ENCODE data around the gene TOR4A. TPM values are rescaled to one million over a fixed set of nuclear protein-coding genes. Genes with fewer than 3 reads are reported as not detected.

Gene TOR4A
- total RNA-seq, 2 experiments from 2014 or later: 0.67 to 0.80 TPM

DNA sequence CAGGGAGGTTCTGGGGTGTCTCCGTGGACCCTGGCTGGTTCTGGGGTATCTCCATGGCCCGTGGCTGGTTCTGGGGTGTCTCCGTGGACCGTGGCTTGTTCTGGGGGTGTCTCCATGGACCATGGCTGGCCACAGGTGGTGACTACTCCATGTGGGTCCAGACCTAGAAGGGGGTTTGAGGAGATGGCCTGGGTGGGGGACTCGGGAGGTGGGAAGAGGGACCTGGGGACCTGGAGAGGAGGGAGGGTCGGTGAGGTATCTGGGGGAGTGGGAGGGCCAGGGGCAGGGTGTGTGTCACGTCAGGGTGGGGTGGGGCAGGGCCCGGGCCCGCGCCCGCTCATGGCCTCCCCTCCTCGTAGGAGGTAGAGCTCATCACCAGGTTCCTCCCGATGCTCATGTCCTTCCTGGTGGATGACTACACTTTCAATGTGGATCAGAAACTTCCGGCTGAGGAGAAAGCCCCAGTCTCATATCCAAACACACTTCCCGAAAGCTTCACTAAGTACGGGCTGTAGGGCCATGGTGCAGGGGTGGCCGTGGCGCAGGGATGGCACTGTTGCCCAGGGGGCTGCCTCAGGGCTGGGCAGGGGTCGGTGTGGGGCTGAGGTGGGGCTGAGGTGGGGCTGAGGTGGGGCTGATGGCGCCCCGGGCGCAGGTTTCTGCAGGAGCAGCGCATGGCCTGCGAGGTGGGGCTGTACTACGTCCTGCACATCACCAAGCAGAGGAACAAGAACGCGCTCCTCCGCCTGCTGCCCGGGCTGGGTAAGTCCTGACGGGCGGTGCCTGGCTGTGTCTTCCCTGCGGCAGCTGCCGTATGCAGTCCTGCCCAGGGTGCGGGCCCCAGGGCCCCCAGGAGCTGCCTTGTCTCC is 10.7 kb upstream of the TOR4A start:
- Mint-ChIP-seq H3K27me3 (no peaks in the 10 kb centered on the region), H3K36me3 (ENCODE audit: low read depth) (peaks cover 50% of the 10 kb centered on the region), H3K27ac (no peak overlapping the region), H3K4me3 (no peak overlapping the region), H3K9me3 (no peaks in the 10 kb centered on the region), H3K4me1 (ENCODE audit: low read depth) (peaks cover 8% of the 10 kb centered on the region)
- no peak overlapping the region for H3K4me3 ChIP-seq (ENCODE audit: low read length)
- no peak overlapping the region for H3K27ac ChIP-seq (ENCODE audit: low read depth in 1 of 2, low read length in 2 of 2)
- ChIA-PET POLR2A (interaction anchor here (1.3 kb wide), 2 partner anchors 11 to 12 kb away, joined by 3 to 4 read pairs; partner anchors contain the start of gene NELFB), CTCF (interaction anchor here (0.6 kb wide), 1 partner anchor 13 kb away, joined by 3 read pairs; no protein-coding TSS in a partner anchor)
- intact Hi-C loops (cut with DNase I, micrococcal nuclease): no loop called here
- H3K27me3 ChIP-seq (ENCODE audit: control insufficient read depth in 1 of 2, insufficient read depth in 2 of 2, low read length in 2 of 2): no peaks in the 10 kb centered on the region
- no peaks in the 10 kb centered on the region for H3K9me3 ChIP-seq (ENCODE audit: control insufficient read depth in 1 of 2, insufficient read depth in 1 of 2, low read length in 2 of 2)
- TF ChIP-seq, protein P1, sequence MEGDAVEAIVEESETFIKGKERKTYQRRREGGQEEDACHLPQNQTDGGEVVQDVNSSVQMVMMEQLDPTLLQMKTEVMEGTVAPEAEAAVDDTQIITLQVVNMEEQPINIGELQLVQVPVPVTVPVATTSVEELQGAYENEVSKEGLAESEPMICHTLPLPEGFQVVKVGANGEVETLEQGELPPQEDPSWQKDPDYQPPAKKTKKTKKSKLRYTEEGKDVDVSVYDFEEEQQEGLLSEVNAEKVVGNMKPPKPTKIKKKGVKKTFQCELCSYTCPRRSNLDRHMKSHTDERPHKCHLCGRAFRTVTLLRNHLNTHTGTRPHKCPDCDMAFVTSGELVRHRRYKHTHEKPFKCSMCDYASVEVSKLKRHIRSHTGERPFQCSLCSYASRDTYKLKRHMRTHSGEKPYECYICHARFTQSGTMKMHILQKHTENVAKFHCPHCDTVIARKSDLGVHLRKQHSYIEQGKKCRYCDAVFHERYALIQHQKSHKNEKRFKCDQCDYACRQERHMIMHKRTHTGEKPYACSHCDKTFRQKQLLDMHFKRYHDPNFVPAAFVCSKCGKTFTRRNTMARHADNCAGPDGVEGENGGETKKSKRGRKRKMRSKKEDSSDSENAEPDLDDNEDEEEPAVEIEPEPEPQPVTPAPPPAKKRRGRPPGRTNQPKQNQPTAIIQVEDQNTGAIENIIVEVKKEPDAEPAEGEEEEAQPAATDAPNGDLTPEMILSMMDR (IDR thresholded peaks at IDR 0.05): no peak
- ATAC-seq (ENCODE audit: poor library complexity): no peak
- no peak for DNase-seq
- peaks cover 52% of the 10 kb centered on the region for H3K36me3 ChIP-seq (ENCODE audit: insufficient read depth, low read length)
- H3K4me1 ChIP-seq (ENCODE audit: insufficient read depth, low read length): peaks cover 11% of the 10 kb centered on the region

- Mint-ChIP-seq H3K36me3 (ENCODE audit: low read depth) (peaks cover 48% of the 10 kb centered on the region), H3K4me1 (ENCODE audit: low read depth) (peaks cover 8% of the 10 kb centered on the region), H3K4me3 (no peak overlapping the region), H3K9me3 (no peaks in the 10 kb centered on the region), H3K27ac (no peak overlapping the region), H3K27me3 (no peaks in the 10 kb centered on the region)
- Histone ChIP-seq H3K27ac (ENCODE audit: low read depth in 1 of 2, low read length in 2 of 2) (no peak overlapping the region), H3K36me3 (ENCODE audit: insufficient read depth, low read length) (peaks cover 59% of the 10 kb centered on the region), H3K4me1 (ENCODE audit: insufficient read depth, low read length) (peaks cover 17% of the 10 kb centered on the region), H3K27me3 (ENCODE audit: control insufficient read depth in 1 of 2, insufficient read depth in 2 of 2, low read length in 2 of 2) (no peaks in the 10 kb centered on the region), H3K4me3 (ENCODE audit: low read length) (no peak overlapping the region), H3K9me3 (ENCODE audit: control insufficient read depth in 1 of 2, insufficient read depth in 1 of 2, low read length in 2 of 2) (no peaks in the 10 kb centered on the region)
- POLR2A ChIA-PET: interaction anchor here (1.3 kb wide), 1 partner anchor 12 kb away, joined by 3 read pairs; the partner anchor contains the start of gene NELFB
- intact Hi-C loops (cut with DNase I, micrococcal nuclease): no loop called here
- TF ChIP-seq, protein P1 (IDR thresholded peaks at IDR 0.05): no peak
- ATAC-seq (ENCODE audit: poor library complexity) (no peak), DNase-seq (no peak)
- CTCF ChIA-PET: interaction anchor here (0.6 kb wide), 1 partner anchor 14 kb away, joined by 3 read pairs; no protein-coding TSS in a partner anchor
These were observed 9.6 kb upstream of the TOR4A start for GRCh38 chr9:137267933-137268355.

DNA sequence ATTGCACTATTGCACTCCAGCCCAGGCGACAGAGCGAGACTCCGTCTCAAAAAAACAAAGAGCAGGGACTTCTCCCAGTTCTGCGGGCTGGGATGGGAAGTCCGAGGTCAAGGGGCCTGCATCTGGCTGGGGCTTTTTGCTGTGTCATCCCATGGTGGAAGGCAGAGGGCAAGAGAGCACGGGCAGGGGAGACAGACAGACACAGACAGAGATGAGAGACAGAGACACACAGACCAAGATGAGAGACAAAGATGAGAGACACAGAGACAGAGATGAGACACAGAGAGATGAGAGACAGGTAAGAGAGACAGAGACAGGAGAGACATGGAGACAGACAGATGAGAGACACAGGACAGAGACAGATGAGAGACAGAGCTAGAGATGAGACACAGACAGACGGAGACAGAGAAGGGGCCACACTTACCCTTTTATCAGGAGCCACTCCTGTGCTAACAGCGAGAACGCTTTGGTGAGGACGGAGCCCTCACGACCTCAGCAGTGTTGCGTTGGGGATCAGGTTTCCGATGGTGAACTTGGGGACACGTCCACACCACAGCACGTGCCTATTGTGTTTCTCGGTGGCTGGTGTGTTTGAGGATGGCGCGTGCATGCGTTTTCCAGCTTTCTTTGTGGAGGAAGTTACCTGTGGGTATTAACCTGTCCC is 8.9 kb upstream of the TOR4A start:
- Mint-ChIP-seq H3K27me3 (no peaks in the 10 kb centered on the region), H3K4me3 (no peak overlapping the region), H3K4me1 (ENCODE audit: low read depth) (peaks cover 8% of the 10 kb centered on the region), H3K27ac (no peak overlapping the region), H3K9me3 (no peaks in the 10 kb centered on the region), H3K36me3 (ENCODE audit: low read depth) (peaks cover 46% of the 10 kb centered on the region)
- TF ChIP-seq, protein P1 (IDR thresholded peaks at IDR 0.05): no peak
- DNase-seq (no peak), ATAC-seq (ENCODE audit: poor library complexity) (no peak)
- POLR2A ChIA-PET: no interaction called here
- peaks cover 62% of the 10 kb centered on the region for H3K36me3 ChIP-seq (ENCODE audit: insufficient read depth, low read length)
- CTCF ChIA-PET: no interaction called here
- no peaks in the 10 kb centered on the region for H3K27me3 ChIP-seq (ENCODE audit: control insufficient read depth in 1 of 2, insufficient read depth in 2 of 2, low read length in 2 of 2)
- H3K9me3 ChIP-seq (ENCODE audit: control insufficient read depth in 1 of 2, insufficient read depth in 1 of 2, low read length in 2 of 2): no peaks in the 10 kb centered on the region
- peaks cover 17% of the 10 kb centered on the region for H3K4me1 ChIP-seq (ENCODE audit: insufficient read depth, low read length)
- H3K4me3 ChIP-seq (ENCODE audit: low read length): no peak overlapping the region
- no peak overlapping the region for H3K27ac ChIP-seq (ENCODE audit: low read depth in 1 of 2, low read length in 2 of 2)
- intact Hi-C loops (cut with DNase I, micrococcal nuclease): no loop called here

All from CD4-positive, alpha-beta T cell (primary cell).